ENCODE data around the gene COL9A3. TPM values are rescaled to one million over a fixed set of nuclear protein-coding genes. Genes with fewer than 3 reads are reported as not detected.

Gene COL9A3
- total RNA-seq, 2 donors from 2014 or later, result 0.54 to 3.1 TPM

DNA sequence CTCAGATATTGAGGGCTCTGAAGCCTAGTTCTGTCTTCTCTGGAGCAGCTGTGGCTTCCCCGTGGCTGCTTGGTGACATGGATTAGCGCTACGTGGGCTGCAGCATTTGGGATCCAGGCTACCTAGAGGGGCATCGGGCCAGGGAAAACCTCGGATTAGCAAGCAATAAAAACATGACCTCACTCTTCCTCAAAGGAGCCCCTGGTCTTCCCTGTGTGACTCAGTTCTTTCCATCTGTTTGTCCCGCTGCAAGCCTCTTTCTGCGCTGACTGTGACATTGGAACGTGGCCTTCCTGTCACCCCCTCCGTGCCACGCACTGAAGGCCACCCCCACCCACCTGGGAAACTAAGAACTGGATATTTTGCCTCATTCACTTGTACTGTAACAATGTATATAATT is 17.0 kb upstream of the COL9A3 start:
- Histone ChIP-seq H3K27me3 (replicated peaks; ENCODE audit: insufficient read depth) (no peaks in the 10 kb centered on the region), H3K27ac (no peak overlapping the region), H3K36me3 (peaks cover 9% of the 10 kb centered on the region), H3K4me1 (ENCODE audit: control insufficient read depth in 1 of 2, low read depth in 2 of 2) (peaks cover 7 to 20% of the 10 kb centered on the region in 2 donors), H3K4me3 (no peak overlapping the region), H3K9me3 (no peaks in the 10 kb centered on the region)
- DNase-seq (ENCODE audit: low spot score) (no peak), ATAC-seq (ENCODE audit: insufficient number of reproducible peaks, low FRiP score, low read depth) (no peak)
- TF ChIP-seq, protein P1, sequence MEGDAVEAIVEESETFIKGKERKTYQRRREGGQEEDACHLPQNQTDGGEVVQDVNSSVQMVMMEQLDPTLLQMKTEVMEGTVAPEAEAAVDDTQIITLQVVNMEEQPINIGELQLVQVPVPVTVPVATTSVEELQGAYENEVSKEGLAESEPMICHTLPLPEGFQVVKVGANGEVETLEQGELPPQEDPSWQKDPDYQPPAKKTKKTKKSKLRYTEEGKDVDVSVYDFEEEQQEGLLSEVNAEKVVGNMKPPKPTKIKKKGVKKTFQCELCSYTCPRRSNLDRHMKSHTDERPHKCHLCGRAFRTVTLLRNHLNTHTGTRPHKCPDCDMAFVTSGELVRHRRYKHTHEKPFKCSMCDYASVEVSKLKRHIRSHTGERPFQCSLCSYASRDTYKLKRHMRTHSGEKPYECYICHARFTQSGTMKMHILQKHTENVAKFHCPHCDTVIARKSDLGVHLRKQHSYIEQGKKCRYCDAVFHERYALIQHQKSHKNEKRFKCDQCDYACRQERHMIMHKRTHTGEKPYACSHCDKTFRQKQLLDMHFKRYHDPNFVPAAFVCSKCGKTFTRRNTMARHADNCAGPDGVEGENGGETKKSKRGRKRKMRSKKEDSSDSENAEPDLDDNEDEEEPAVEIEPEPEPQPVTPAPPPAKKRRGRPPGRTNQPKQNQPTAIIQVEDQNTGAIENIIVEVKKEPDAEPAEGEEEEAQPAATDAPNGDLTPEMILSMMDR (IDR thresholded peaks at IDR 0.05), result no peak

DNA sequence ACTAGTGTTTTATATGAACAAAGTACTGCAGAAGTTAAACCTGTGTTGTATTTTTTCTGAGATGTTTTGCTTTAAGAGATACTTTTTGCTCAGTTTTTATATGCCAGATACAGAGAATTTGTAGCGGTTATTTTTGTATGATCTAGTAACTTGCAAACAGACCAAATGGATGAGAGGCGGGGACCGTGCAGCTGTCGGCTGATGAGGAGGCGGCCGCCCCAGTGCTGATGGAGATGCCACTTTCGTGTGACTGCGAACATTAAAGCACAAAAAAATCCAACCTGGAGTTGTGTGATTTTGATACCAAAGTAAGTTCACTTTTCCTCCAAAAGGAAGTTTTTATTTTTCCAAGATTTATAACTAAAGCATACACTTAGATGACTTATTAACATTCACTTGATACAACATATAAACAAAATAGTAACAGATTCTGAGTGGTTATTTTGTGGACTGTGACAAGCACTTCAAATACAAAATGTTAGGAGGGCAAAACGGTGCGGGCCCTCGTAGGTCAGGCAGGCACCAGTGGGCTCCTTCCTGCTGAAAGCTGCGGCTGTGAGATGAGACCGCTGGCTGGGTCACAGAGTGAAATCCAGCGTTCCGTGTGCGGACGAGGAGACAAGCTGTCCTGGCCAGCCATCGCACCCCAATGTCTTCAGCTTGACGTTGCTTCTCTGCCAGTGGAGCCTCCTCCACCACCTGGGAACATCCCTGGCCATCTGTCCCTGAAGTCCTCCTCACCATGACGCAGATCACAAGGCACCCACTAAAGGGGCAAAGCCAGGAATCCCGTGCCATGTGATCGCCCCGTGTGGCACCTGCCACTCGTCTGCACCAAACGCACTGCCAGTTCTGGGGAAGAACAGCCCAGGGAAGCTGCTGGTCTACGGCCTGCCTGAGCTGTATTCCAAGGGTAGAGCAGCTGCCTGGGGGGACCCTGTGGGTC is 16.3 kb upstream of the COL9A3 start:
- no peak for DNase-seq (ENCODE audit: low spot score)
- no peak for ATAC-seq (ENCODE audit: insufficient number of reproducible peaks, low FRiP score, low read depth)
- peaks cover 7 to 20% of the 10 kb centered on the region in 2 donors for H3K4me1 ChIP-seq (ENCODE audit: control insufficient read depth in 1 of 2, low read depth in 2 of 2)
- peaks cover 9% of the 10 kb centered on the region for H3K36me3 ChIP-seq
- TF ChIP-seq, protein P1 (IDR thresholded peaks at IDR 0.05), result no peak
- no peaks in the 10 kb centered on the region for H3K9me3 ChIP-seq
- no peak overlapping the region for H3K4me3 ChIP-seq
- H3K27me3 ChIP-seq (replicated peaks; ENCODE audit: insufficient read depth), result no peaks in the 10 kb centered on the region
- H3K27ac ChIP-seq, result no peak overlapping the region

GRCh38 chr20:62801284-62802010 is 15.4 kb upstream of the COL9A3 start:
- Histone ChIP-seq H3K36me3 (peaks cover 9% of the 10 kb centered on the region), H3K9me3 (no peaks in the 10 kb centered on the region), H3K4me3 (no peak overlapping the region), H3K27me3 (replicated peaks; ENCODE audit: insufficient read depth) (no peaks in the 10 kb centered on the region), H3K4me1 (ENCODE audit: control insufficient read depth in 1 of 2, low read depth in 2 of 2) (peaks cover 14 to 29% of the 10 kb centered on the region in 2 donors), H3K27ac (no peak overlapping the region)
- TF ChIP-seq, protein P1 (IDR thresholded peaks at IDR 0.05), result no peak
- ATAC-seq (ENCODE audit: insufficient number of reproducible peaks, low FRiP score, low read depth) (no peak), DNase-seq (ENCODE audit: low spot score) (no peak)

GRCh38 chr20:62802026-62802712 is 14.7 kb upstream of the COL9A3 start:
- no peaks in the 10 kb centered on the region for H3K9me3 ChIP-seq
- ATAC-seq (ENCODE audit: insufficient number of reproducible peaks, low FRiP score, low read depth), result no peak
- DNase-seq (ENCODE audit: low spot score), result no peak
- H3K4me1 ChIP-seq (ENCODE audit: control insufficient read depth in 1 of 2, low read depth in 2 of 2), result peaks cover 17 to 33% of the 10 kb centered on the region in 2 donors
- H3K27ac ChIP-seq, result no peak overlapping the region
- no peaks in the 10 kb centered on the region for H3K27me3 ChIP-seq (replicated peaks; ENCODE audit: insufficient read depth)
- peaks cover 9% of the 10 kb centered on the region for H3K36me3 ChIP-seq
- H3K4me3 ChIP-seq, result no peak overlapping the region
- TF ChIP-seq, protein P1 (IDR thresholded peaks at IDR 0.05), result no peak
